Measurements from ENCODE around the gene CADM2.

Gene CADM2

DNA sequence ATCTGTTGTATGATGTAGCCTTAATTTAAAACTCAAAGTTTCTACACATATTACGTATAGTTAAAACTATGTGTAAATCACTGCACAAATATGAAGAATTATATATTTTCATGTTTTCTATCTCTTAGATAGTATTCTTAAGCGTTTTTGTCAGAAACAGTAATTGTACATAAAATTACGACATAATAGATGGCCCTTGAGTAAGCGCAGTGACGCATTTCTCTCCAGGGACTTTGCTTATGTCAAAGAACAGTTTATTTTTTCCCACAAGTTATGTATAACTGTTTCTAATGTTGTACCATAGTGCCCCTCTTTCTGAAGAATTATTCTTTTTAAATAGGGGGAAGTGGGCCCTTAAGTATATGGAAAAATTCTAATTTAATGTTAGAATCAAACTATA is 1098.2 kb downstream of the CADM2 start:
- in situ Hi-C loops (cut with HindIII; ENCODE audit: low pct_ligation_motif_present, low pct_unique_long_range_greater_than_20kb, low sequenced_read_pairs), result no loop called here
- no peak for DNase-seq

DNA sequence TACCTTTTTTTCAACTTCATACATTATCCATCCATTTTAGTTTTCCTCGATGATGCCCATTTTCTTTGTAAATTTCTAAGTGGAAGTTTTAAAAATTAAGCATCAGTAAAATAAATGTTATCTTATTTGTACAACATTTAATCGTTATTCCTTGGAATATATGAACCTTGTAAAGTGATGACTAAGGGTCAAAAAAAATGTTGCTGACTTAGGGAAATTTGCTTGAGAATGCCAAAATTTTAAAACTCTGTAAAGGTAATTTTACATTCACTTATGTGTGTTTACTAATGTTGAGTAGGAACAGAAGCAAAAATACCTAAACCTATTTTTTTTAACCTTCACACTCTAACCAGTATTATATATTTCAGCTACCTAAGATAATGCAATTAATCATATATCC is 1115.0 kb downstream of the CADM2 start:
- no peak for DNase-seq
- in situ Hi-C loops (cut with HindIII; ENCODE audit: low pct_ligation_motif_present, low pct_unique_long_range_greater_than_20kb, low sequenced_read_pairs), result no loop called here

DNA sequence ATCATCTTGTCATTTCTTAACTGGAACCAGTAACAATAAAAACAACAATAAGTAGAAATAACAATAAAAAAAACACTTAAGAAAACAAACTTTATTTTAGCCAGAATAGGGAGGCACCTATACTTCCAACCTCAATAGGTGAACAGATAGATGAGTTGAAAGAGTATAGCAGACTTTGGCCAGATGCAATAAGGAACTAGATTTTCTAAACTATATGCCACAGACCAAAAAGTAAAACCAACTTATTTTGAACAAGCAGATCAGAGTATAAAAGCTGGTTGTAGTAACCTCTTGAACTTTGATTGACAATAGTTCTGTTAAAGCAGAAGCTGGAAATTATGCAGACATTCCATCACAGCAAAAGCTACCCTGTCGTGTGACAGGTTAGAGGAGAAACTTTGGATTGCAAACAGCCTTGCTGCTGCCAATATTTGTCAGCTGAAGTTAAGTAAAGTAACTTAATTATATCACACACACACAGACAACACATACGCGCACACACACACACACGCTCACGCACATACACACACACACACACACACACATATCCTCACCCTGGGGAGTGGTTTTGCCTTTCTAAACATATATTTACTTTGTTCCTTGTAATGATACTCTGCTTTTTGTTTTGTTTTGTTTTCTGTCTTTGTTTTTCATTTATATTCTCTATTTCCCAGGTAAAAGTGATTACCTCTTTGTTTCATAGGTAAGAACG is 1128.5 kb downstream of the CADM2 start:
- no peak for DNase-seq

DNA sequence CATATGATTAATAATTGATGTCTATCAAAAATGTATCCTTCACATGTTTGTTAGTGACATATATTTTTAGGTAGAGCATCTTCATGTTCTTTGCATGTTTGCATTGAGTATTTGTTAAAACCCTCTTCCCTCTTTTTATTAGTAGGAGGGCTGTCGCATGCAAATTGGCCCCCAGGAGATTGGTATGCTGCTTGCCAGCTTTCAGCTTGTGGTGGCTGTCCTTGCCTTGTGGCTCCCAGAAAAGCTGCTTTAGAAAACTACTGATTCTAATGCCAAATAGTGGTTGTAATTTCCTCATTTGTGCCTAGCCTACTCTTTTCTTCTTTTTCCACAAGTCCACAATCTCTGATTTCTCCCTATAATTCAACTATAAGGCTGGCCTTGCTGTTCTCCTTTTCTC is 1145.4 kb downstream of the CADM2 start:
- no peak for DNase-seq
- in situ Hi-C loops (cut with HindIII; ENCODE audit: low pct_ligation_motif_present, low pct_unique_long_range_greater_than_20kb, low sequenced_read_pairs), result no loop called here

More for the DNA sequence above, 1128.5 kb downstream of the CADM2 start:
- in situ Hi-C loops (cut with HindIII; ENCODE audit: low pct_ligation_motif_present, low pct_unique_long_range_greater_than_20kb, low sequenced_read_pairs), result no loop called here

DNA sequence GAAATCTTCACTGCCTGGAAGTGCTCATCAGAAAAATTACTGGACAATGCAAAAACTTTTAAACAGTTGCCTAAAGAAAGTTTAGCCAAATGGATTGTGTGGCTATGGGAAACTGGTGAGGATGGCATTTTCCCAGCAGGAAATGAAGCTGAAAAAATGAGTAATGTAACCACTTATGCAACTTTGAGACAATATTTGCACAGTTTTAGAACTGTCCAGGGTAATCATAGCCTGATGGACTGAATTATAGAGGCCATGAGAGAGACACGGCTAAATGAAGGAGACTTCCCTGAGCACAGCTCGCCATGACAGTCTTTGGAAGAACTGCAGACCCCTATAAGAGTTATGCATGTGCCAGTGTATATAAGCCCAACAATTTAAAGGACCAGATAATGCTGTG is 1150.6 kb downstream of the CADM2 start:
- in situ Hi-C loops (cut with HindIII; ENCODE audit: low pct_ligation_motif_present, low pct_unique_long_range_greater_than_20kb, low sequenced_read_pairs), result no loop called here
- DNase-seq, result no peak
